ENCODE results near the gene EVC.

DNA sequence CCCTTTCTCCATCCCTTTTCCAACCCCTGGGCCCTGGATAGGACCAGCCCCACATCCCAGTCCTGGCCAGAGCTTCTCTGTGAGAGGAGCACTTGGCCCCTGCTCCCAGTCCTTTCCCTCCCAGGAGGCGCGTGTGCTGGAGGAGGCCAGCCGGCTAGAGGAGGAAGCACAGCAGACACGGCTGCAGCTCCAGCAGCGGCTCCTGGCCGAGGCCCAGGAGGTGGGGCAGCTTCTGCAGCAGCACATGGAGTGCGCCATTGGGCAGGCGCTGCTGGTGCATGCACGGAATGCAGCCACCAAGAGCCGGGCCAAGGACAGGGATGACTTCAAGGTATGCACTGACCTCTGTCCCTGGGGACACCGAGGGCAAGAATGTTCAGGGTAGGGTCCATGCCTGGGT, 87.5 kb downstream of the EVC start:
- TF ChIP-seq, protein P1, sequence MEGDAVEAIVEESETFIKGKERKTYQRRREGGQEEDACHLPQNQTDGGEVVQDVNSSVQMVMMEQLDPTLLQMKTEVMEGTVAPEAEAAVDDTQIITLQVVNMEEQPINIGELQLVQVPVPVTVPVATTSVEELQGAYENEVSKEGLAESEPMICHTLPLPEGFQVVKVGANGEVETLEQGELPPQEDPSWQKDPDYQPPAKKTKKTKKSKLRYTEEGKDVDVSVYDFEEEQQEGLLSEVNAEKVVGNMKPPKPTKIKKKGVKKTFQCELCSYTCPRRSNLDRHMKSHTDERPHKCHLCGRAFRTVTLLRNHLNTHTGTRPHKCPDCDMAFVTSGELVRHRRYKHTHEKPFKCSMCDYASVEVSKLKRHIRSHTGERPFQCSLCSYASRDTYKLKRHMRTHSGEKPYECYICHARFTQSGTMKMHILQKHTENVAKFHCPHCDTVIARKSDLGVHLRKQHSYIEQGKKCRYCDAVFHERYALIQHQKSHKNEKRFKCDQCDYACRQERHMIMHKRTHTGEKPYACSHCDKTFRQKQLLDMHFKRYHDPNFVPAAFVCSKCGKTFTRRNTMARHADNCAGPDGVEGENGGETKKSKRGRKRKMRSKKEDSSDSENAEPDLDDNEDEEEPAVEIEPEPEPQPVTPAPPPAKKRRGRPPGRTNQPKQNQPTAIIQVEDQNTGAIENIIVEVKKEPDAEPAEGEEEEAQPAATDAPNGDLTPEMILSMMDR (IDR thresholded peaks at IDR 0.05; ENCODE audit: low read length): no peak
- TF ChIP-seq EZH2 (optimal IDR thresholded peaks at IDR 0.05; ENCODE audit: low read depth, low read length) (no peak), EZH2phosphoT487 (IDR thresholded peaks at IDR 0.05; ENCODE audit: low read length) (no peak)

All from MM.1S (cell line).